K562 (cell line): ENCODE measurements around the gene SLAMF7.

Experiments
- CBX2 ChIP-seq: fragments of 200-600 bp; sonication (generic); IDR thresholded peaks from one replicate; pipeline ENCODE4 v1.6.1; 2012; ENCODE audit warnings: mild to moderate bottlenecking, low read length, inconsistent platforms; ENCODE audit not compliant: insufficient read depth, poor library complexity, severe bottlenecking
- ETV5 ChIP-seq: sonication (generic); formaldehyde crosslinking; IDR thresholded peaks from 2 replicates; pipeline ENCODE4 v1.4.0; 2020; ENCODE audit warnings: low read depth, mild to moderate bottlenecking, missing genetic modification reagents
- ETV6 ChIP-seq, 3 experiments: fragments of 150-350 bp in 1 of 3; sonication (generic) in 1 of 3; formaldehyde crosslinking in 1 of 3; IDR thresholded peaks; 2 replicates each; pipeline versions ENCODE4 v1.6.1 to v1.8.0; 2014 to 2022; ENCODE audit warnings: borderline replicate concordance in 2 of 3, low read depth in 2 of 3, antibody characterized with exemption in 1 of 3, low read length in 1 of 3, mild to moderate bottlenecking in 1 of 3, missing genetic modification reagents in 1 of 3
- KDM4B ChIP-seq, 2 experiments: fragments of 450-650 bp in 1 of 2; sonication (generic) in 1 of 2; IDR thresholded peaks; 2 replicates each; pipeline ENCODE4 v1.6.1; 2016 to 2017; ENCODE audit warnings: borderline replicate concordance in 2 of 2, antibody characterized with exemption in 1 of 2, low read depth in 1 of 2, mild to moderate bottlenecking in 1 of 2
- NONO ChIP-seq, 2 experiments: fragments of 200-400 bp in 1 of 2; fragments of 450-650 bp in 1 of 2; formaldehyde crosslinking in 1 of 2; IDR thresholded peaks; 2 replicates each; pipeline ENCODE4 v1.6.1; 2017; ENCODE audit warnings: low read depth in 2 of 2, mild to moderate bottlenecking in 2 of 2, moderate library complexity in 2 of 2, low read length in 1 of 2
- POLR2A ChIP-seq: fragments of 450-650 bp; conservative IDR thresholded peaks from 2 replicates; pipeline ENCODE4 v1.6.1; 2016
- SMC3 ChIP-seq: conservative IDR thresholded peaks from 2 replicates; pipeline ENCODE4 v1.6.1; 2011; ENCODE audit warnings: low read depth, low read length, improper control_type of control experiment; ENCODE audit not compliant: insufficient read depth
- ZFX ChIP-seq: sonication (generic); formaldehyde crosslinking; IDR thresholded peaks from 2 replicates; pipeline ENCODE4 v1.8.0; 2022; ENCODE audit warnings: mild to moderate bottlenecking, missing genetic modification reagents, moderate library complexity
- ZKSCAN1 ChIP-seq: fragments of 150-350 bp; IDR thresholded peaks from 2 replicates; pipeline ENCODE4 v1.6.1; 2016; ENCODE audit warnings: low read depth, low read length
- TF ChIP-seq, protein P1 (sequence below): sonication (generic); formaldehyde crosslinking; IDR thresholded peaks from 2 replicates; pipeline ENCODE4 v1.8.0; 2022; ENCODE audit warnings: missing genetic modification reagents, mild to moderate bottlenecking, borderline replicate concordance
- TF ChIP-seq, protein P2 (sequence below): sonication (generic); formaldehyde crosslinking; IDR thresholded peaks from 2 replicates; pipeline ENCODE4 v1.8.1; 2023; ENCODE audit warnings: mild to moderate bottlenecking, missing genetic modification reagents

DNA sequence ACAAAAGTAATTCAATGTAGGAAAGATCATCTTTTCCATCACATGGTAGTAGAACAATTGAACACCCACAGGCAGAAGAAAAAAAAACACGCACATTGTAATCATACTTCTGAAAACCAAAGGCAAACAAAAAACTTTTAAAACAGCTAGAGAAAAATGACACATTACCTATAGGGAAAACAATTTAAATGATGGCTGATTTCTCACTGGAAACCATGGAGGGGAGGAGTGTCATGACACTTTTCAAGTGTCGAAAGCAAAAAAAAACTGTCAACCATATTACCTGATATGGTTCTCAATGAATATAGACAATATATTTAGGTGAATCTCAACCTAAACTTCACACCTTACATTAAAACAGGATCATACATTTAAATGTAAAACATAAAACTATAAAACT is 776 bp upstream of the SLAMF7 start:
- TF ChIP-seq ETV6 (IDR thresholded peaks at IDR 0.05; ENCODE audit: borderline replicate concordance in 1 of 2, low read depth in 2 of 2, low read length in 1 of 2), result no peak
- TF ChIP-seq ETV6 (CRISPR knock-in tag; IDR thresholded peaks at IDR 0.05; ENCODE audit: borderline replicate concordance), result no peak
- TF ChIP-seq, protein P1, sequence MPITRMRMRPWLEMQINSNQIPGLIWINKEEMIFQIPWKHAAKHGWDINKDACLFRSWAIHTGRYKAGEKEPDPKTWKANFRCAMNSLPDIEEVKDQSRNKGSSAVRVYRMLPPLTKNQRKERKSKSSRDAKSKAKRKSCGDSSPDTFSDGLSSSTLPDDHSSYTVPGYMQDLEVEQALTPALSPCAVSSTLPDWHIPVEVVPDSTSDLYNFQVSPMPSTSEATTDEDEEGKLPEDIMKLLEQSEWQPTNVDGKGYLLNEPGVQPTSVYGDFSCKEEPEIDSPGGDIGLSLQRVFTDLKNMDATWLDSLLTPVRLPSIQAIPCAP (CRISPR knock-in tag), result no peak
- TF ChIP-seq ZKSCAN1, result no peak
- no peak for TF ChIP-seq CBX2
- no peak for TF ChIP-seq ETV5 (CRISPR knock-in tag)
- TF ChIP-seq KDM4B (IDR thresholded peaks at IDR 0.05; ENCODE audit: borderline replicate concordance in 2 of 2, low read depth in 1 of 2), result no peak
- no peak for TF ChIP-seq ZFX (CRISPR knock-in tag)
- TF ChIP-seq SMC3, result no peak
- no peak for TF ChIP-seq NONO (IDR thresholded peaks at IDR 0.05; ENCODE audit: low read depth in 2 of 2, low read length in 1 of 2)
- TF ChIP-seq, protein P2, sequence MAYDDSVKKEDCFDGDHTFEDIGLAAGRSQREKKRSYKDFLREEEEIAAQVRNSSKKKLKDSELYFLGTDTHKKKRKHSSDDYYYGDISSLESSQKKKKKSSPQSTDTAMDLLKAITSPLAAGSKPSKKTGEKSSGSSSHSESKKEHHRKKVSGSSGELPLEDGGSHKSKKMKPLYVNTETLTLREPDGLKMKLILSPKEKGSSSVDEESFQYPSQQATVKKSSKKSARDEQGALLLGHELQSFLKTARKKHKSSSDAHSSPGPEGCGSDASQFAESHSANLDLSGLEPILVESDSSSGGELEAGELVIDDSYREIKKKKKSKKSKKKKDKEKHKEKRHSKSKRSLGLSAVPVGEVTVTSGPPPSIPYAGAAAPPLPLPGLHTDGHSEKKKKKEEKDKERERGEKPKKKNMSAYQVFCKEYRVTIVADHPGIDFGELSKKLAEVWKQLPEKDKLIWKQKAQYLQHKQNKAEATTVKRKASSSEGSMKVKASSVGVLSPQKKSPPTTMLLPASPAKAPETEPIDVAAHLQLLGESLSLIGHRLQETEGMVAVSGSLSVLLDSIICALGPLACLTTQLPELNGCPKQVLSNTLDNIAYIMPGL (CRISPR knock-in tag), result no peak
- no peak for TF ChIP-seq POLR2A
